A549 treated with dexamethasone at 1 μM for 4 hours (cell line): ENCODE measurements around the gene SLC23A2. TPM values are rescaled to one million over a fixed set of nuclear protein-coding genes. Genes with fewer than 3 reads are reported as not detected.

Experiments
- total RNA-seq: library from RNA; stranded (reverse); fragments of 200-300 nt; extraction: Qiagen RNA extraction; gene quantifications from 5 replicates; pipeline ENCODE4 v1.2.3, GENCODE V29; 2022

SLC23A2 gene
- 12.0 to 17.7 TPM (median 15.2 TPM) in 5 replicates for total RNA-seq

DNA sequence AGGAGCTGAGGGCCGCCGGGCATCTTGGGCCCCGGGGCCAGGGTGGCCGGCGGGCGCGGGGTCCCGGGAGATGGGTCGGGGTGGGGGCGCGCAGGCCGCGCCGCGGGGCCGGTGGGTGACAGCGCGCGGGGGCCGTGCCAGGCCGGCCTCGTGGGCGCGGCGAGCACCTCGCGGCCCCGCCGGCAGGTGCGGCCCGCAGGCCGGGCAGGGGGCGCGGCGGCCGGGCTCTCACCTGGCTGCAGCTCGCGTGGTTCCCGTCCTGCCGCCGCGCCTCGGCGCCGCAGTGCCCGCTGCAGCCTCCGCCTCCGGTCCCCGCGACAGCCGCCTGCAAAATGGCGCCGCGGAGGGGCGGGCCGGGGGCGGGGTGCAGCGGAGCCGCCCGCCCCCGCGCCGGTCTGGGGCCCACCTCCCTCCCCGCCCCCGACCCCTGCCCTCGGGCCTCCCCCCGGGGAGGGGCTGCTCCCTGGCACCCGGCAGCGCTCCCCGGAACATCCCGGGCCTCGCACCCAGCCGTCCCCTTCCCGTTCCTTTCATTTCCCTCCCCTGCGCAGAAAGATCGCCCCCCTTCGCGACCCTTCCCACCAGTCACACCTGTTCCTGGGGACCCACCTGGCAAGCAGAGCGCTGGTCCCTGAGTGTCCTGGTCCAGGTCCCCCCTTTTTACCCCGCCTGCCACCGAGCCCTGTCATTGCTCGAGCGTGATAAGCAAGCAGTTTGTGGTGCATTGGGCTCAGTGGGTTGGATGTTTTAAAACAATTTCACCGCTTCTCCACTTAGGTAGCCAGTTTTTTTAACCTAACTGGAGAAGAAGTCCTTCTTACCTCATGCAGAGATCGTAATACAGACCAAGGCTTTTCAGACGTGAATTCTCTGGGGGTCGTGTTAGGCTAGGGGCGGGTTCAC is at the start of gene SLC23A2:
Gene SLC23A2, minus strand, starts transcription at position 337 of the 903 bp plus-strand sequence. CDS start 68,948 bp downstream, outside the sequence.

Other genes starting within 250 kb of the SLC23A2 start
- gene RASSF2, start 177.9 kb downstream of the SLC23A2 start, total RNA-seq = 31.6 to 45.8 TPM (median 41.8 TPM) in 5 replicates
- 99.2 to 116 TPM (median 106 TPM) in 5 replicates for gene TMEM230, start 111.6 kb upstream of the SLC23A2 start, total RNA-seq
- 344 to 395 TPM (median 370 TPM) in 5 replicates for gene PCNA, start 118.4 kb upstream of the SLC23A2 start, total RNA-seq
- 46.1 to 64.2 TPM (median 59.7 TPM) in 5 replicates for gene CDS2, start 125.5 kb upstream of the SLC23A2 start, total RNA-seq